ENCODE results near the gene RNF207.

DNA sequence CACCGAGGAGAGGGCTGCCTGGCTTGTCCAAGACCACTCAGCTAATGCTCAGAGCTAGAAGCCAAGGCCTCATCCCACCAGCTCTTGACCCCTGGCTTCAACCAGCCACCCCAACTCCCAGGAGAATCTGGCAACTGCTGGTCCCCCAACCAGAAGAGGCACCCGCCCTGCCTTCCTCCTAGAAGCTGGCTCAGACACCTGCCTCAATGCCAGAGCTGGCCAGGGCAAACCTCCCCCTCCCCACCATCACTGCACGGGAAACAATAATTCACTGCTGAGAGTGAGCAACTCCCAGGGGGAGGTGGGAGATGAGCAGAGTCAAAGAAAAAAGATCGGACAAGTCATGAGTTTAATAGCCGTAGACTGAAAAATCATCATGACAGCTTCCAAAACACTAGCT is 29.1 kb upstream of the RNF207 start:
- TF ChIP-seq, protein P1, sequence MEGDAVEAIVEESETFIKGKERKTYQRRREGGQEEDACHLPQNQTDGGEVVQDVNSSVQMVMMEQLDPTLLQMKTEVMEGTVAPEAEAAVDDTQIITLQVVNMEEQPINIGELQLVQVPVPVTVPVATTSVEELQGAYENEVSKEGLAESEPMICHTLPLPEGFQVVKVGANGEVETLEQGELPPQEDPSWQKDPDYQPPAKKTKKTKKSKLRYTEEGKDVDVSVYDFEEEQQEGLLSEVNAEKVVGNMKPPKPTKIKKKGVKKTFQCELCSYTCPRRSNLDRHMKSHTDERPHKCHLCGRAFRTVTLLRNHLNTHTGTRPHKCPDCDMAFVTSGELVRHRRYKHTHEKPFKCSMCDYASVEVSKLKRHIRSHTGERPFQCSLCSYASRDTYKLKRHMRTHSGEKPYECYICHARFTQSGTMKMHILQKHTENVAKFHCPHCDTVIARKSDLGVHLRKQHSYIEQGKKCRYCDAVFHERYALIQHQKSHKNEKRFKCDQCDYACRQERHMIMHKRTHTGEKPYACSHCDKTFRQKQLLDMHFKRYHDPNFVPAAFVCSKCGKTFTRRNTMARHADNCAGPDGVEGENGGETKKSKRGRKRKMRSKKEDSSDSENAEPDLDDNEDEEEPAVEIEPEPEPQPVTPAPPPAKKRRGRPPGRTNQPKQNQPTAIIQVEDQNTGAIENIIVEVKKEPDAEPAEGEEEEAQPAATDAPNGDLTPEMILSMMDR (IDR thresholded peaks at IDR 0.05), result no peak
- no peak for TF ChIP-seq POLR2A (IDR thresholded peaks at IDR 0.05)

Measured in thyroid gland (tissue), 4 donors.